Right lobe of liver (tissue), 6 donors: ENCODE results near the gene GREM2. TPM values are rescaled to one million over a fixed set of nuclear protein-coding genes. Genes with fewer than 3 reads are reported as not detected.

ENCODE experiments used
- ATAC-seq, 4 donors: fragments of 200-7000 bp; cut with Tn5 transposase; one replicate each; pipeline ENCODE4 v1.9.1; 2020; ENCODE audit warnings: mild to moderate bottlenecking in 4 of 4, moderate library complexity in 4 of 4
- DNase-seq, 3 donors: peaks; one replicate each; pipeline ENCODE4 v3.0.0-alpha.2; 2020
- H3K27ac ChIP-seq, 3 donors: fragments of 200-600 bp; one replicate each; pipeline ENCODE4 v1.8.0; 2022
- H3K27me3 ChIP-seq, 2 donors: fragments of 200-600 bp; one replicate each; pipeline ENCODE4 v1.8.0; 2022
- H3K36me3 ChIP-seq, 4 donors: fragments of 200-600 bp; sonication (generic) in 1 of 4; one replicate each; pipeline versions ENCODE4 v1.5.1 to v1.8.0; 2017 to 2022; ENCODE audit warnings: control low read depth in 1 of 4
- H3K4me1 ChIP-seq, 4 donors: fragments of 200-600 bp; sonication (generic) in 1 of 4; one replicate each; pipeline versions ENCODE4 v1.5.1 to v1.8.0; 2017 to 2022; ENCODE audit warnings: control low read depth in 1 of 4
- H3K4me3 ChIP-seq, 3 donors: fragments of 200-600 bp; one replicate each; pipeline ENCODE4 v1.8.0; 2022
- H3K9me3 ChIP-seq, 4 donors: fragments of 200-600 bp; sonication (generic) in 1 of 4; one replicate each; pipeline versions ENCODE4 v1.5.1 to v1.8.0; 2017 to 2022; ENCODE audit warnings: control low read depth in 1 of 4
- CTCF ChIP-seq, 4 donors: fragments of 200-600 bp in 3 of 4; fragments of 450-650 bp in 1 of 4; IDR thresholded peaks; one replicate each; pipeline versions ENCODE4 v1.5.1 to v1.8.0; 2016 to 2022; ENCODE audit warnings: antibody characterized with exemption in 4 of 4, mild to moderate bottlenecking in 2 of 4
- POLR2A ChIP-seq: fragments of 450-650 bp; IDR thresholded peaks from one replicate; pipeline ENCODE4 v1.6.1; 2017; ENCODE audit warnings: antibody characterized with exemption, mild to moderate bottlenecking
- WGBS: methylation state at CpG from one replicate; pipeline ENCODE4 v1.1.6; 2018; ENCODE audit warnings: low coverage, low lambda C conversion rate; ENCODE audit not compliant: insufficient coverage; ENCODE audit errors: missing lambda C conversion rate; 5-methylcytosine and 5-hydroxymethylcytosine counted together
- intact Hi-C, 2 donors: fragments of 100-400 bp; cut with DNase I; formaldehyde crosslinking; loops; one replicate each; pipeline versions ENCODE4 v1.11.2 to v1.14.1; 2022
- total RNA-seq, 6 experiments: library from RNA; depleted of rRNA in 2 of 6; stranded (reverse); fragments of >200 nt in 2 of 6; fragmentation: NEBNext Ultra II Directional in 3 of 6; extraction: Animal tissue kit (Norgen Biotek cat#: 25700) in 3 of 6; gene quantifications; one replicate each; pipeline versions ENCODE4 v1.1.0 to v1.2.4, GENCODE V29; 2016 to 2023
- donor health status: DM: no; HTN: yes; CAD: no.
- donor health status: DM: no; HTN: no; CAD: no.
- donor health status: DM: no; HTN: no; CAD: no.
- donor health status: DM: no; HTN: yes; CAD: no.
- donor health status: DM: no; HTN: yes; CAD: no.

Gene GREM2
- total RNA-seq, 6 experiments from 2014 or later: 5.1 to 27.4 (median 12.7) TPM

- Histone ChIP-seq H3K9me3 (no peaks in the 10 kb centered on the region), H3K36me3 (no peaks in the 10 kb centered on the region), H3K27ac (no peak overlapping the region), H3K27me3 (no peaks in the 10 kb centered on the region), H3K4me3 (no peak overlapping the region), H3K4me1 (no peaks in the 10 kb centered on the region)
- intact Hi-C loops: no loop called here
- no peak for DNase-seq
- WGBS: 27% methylated on average over 6 of the region's 6 CpGs
- peak in 2 of 4 donors; percentile 16 to 22 for ATAC-seq
- TF ChIP-seq CTCF (IDR thresholded peaks at IDR 0.05): no peak
- TF ChIP-seq POLR2A: no peak
Observed at GRCh38 chr1:240465531-240465940, 146.4 kb downstream of the GREM2 start.

GRCh38 chr1:240464099-240464498, 147.9 kb downstream of the GREM2 start:
- Histone ChIP-seq H3K27me3 (no peaks in the 10 kb centered on the region), H3K4me1 (no peaks in the 10 kb centered on the region), H3K9me3 (no peaks in the 10 kb centered on the region), H3K36me3 (no peaks in the 10 kb centered on the region), H3K27ac (no peak overlapping the region), H3K4me3 (no peak overlapping the region)
- TF ChIP-seq CTCF (IDR thresholded peaks at IDR 0.05) (no peak), POLR2A (no peak)
- ATAC-seq: no peak
- intact Hi-C loops: no loop called here
- DNase-seq: no peak
- 76% methylated on average over 2 of the region's 2 CpGs for WGBS

GRCh38 chr1:240462766-240463395, 149.1 kb downstream of the GREM2 start:
- 78% methylated on average over 7 of the region's 7 CpGs for WGBS
- Histone ChIP-seq H3K9me3 (no peaks in the 10 kb centered on the region), H3K4me3 (no peak overlapping the region), H3K36me3 (no peaks in the 10 kb centered on the region), H3K27me3 (no peaks in the 10 kb centered on the region), H3K27ac (no peak overlapping the region), H3K4me1 (no peaks in the 10 kb centered on the region)
- intact Hi-C loops: no loop called here
- DNase-seq (no peak), ATAC-seq (no peak)
- TF ChIP-seq POLR2A (no peak), CTCF (IDR thresholded peaks at IDR 0.05) (no peak)

- TF ChIP-seq POLR2A (no peak), CTCF (IDR thresholded peaks at IDR 0.05) (no peak)
- no peaks in the 10 kb centered on the region for H3K4me1 ChIP-seq
- H3K4me3 ChIP-seq: no peak overlapping the region
- no peaks in the 10 kb centered on the region for H3K9me3 ChIP-seq
- WGBS: 77% methylated on average over 3 of the region's 3 CpGs
- ATAC-seq (no peak), DNase-seq (no peak)
- intact Hi-C loops: no loop called here
- H3K36me3 ChIP-seq: no peaks in the 10 kb centered on the region
- no peak overlapping the region for H3K27ac ChIP-seq
- no peaks in the 10 kb centered on the region for H3K27me3 ChIP-seq
Observed at GRCh38 chr1:240462277-240462676, 149.7 kb downstream of the GREM2 start.
